GM21515 (cell line): ENCODE data around the gene UPK1B.
A peak's percentile ranks its signal among the peaks of the same experiment; 100 is the strongest.
"Not testable (repeated sequence)": the region's sequence is repeated elsewhere in the genome, so short reads cannot be mapped to it uniquely, and the experiment has no call there.

Experiments
- ATAC-seq: cut with Tn5 transposase; IDR thresholded peaks from one replicate; pipeline ENCODE4 v1.9.1; 2021; ENCODE audit not compliant: unreplicated experiment

Gene UPK1B

GRCh38 chr3:119173325-119173724, at the start of gene UPK1B:
Gene UPK1B, plus strand, starts transcription at chr3:119173598. Its CDS starts 13,144 bp downstream, at chr3:119186742.
- ATAC-seq, result no peak

- ATAC-seq, result no peak
Observed at GRCh38 chr3:119125342-119125741, 48.1 kb upstream of the UPK1B start.

GRCh38 chr3:119125742-119126504, 47.5 kb upstream of the UPK1B start:
- no peak for ATAC-seq

GRCh38 chr3:119130291-119130690, 43.1 kb upstream of the UPK1B start:
- not testable (repeated sequence) for ATAC-seq

- ATAC-seq, result not testable (repeated sequence)
Observed at GRCh38 chr3:119132291-119132690, 41.1 kb upstream of the UPK1B start.

- not testable (repeated sequence) for ATAC-seq
Observed at GRCh38 chr3:119139360-119139759, 34.0 kb upstream of the UPK1B start.

- no peak for ATAC-seq
Observed at GRCh38 chr3:119140466-119140865, 32.9 kb upstream of the UPK1B start.

GRCh38 chr3:119145128-119145499, 28.3 kb upstream of the UPK1B start:
- peak; percentile 23 for ATAC-seq

GRCh38 chr3:119145500-119146167, 27.8 kb upstream of the UPK1B start, which contains the start of gene TEX55:
Gene TEX55, plus strand, starts transcription at chr3:119146165. Its CDS starts 25 bp downstream, at chr3:119146190.
- ATAC-seq, result peak; percentile 67

GRCh38 chr3:119146578-119147375, 26.6 kb upstream of the UPK1B start:
- no peak for ATAC-seq

GRCh38 chr3:119147494-119147893, 25.9 kb upstream of the UPK1B start:
- no peak for ATAC-seq

GRCh38 chr3:119148493-119149180, 24.8 kb upstream of the UPK1B start:
- no peak for ATAC-seq

- ATAC-seq, result no peak
Observed at GRCh38 chr3:119149484-119149883, 23.9 kb upstream of the UPK1B start.

- ATAC-seq, result no peak
Observed at GRCh38 chr3:119156868-119157267, 16.5 kb upstream of the UPK1B start.

GRCh38 chr3:119157971-119158370, 15.4 kb upstream of the UPK1B start:
- no peak for ATAC-seq

- ATAC-seq, result no peak
Observed at GRCh38 chr3:119160361-119160760, 13.0 kb upstream of the UPK1B start.

- ATAC-seq, result no peak
Observed at GRCh38 chr3:119160815-119161214, 12.6 kb upstream of the UPK1B start.

- no peak for ATAC-seq
Observed at GRCh38 chr3:119161240-119161639, 12.2 kb upstream of the UPK1B start.

- not testable (repeated sequence) for ATAC-seq
Observed at GRCh38 chr3:119164745-119165144, 8.7 kb upstream of the UPK1B start.

- ATAC-seq, result no peak
Observed at GRCh38 chr3:119170821-119171220, 2.6 kb upstream of the UPK1B start.
